OCI-LY3 (cell line): ENCODE results near the gene RHOF.

Experiments
- H2AFZ ChIP-seq: fragments of 200-600, 300-600 bp; shearing (Covaris generic); 2 replicates; pipeline ENCODE4 v1.6.0; 2014; ENCODE audit warnings: antibody characterized with exemption, low read depth, low read length
- H3K27ac ChIP-seq: fragments of 200-600, 300-600 bp; sonication (generic); 2 replicates; pipeline ENCODE4 v1.5.1; 2014; ENCODE audit warnings: mild to moderate bottlenecking, low read length, moderate library complexity, mixed read lengths
- H3K27me3 ChIP-seq: fragments of 200-600, 300-600 bp; sonication (generic); 2 replicates; pipeline ENCODE4 v1.6.1; 2014; ENCODE audit warnings: low read depth, low read length, mixed read lengths
- H3K36me3 ChIP-seq: fragments of 200-600, 300-600 bp; sonication (generic); replicated peaks from 2 replicates; pipeline ENCODE3; 2014; ENCODE audit warnings: low read depth, low read length, mixed read lengths
- H3K4me1 ChIP-seq: fragments of 300-600, 200-600 bp; sonication (generic); 2 replicates; pipeline ENCODE4 v1.6.1; 2014; ENCODE audit warnings: low read length, mixed read lengths
- H3K4me2 ChIP-seq: fragments of 200-600, 300-600 bp; sonication (generic); 2 replicates; pipeline ENCODE4 v1.6.1; 2014; ENCODE audit warnings: low read length, mixed read lengths
- H3K4me3 ChIP-seq: fragments of 300-600, 200-600 bp; sonication (generic); 2 replicates; pipeline ENCODE4 v1.5.1; 2014; ENCODE audit warnings: antibody characterized with exemption, mild to moderate bottlenecking, low read length, moderate library complexity
- H3K79me2 ChIP-seq: fragments of 300-600, 200-600 bp; shearing (Covaris generic); 2 replicates; pipeline ENCODE4 v1.6.1; 2014; ENCODE audit warnings: mild to moderate bottlenecking, low read length, mixed read lengths
- H3K9ac ChIP-seq: fragments of 300-600, 200-600 bp; shearing (Covaris generic); 2 replicates; pipeline ENCODE4 v1.6.0; 2014; ENCODE audit warnings: mild to moderate bottlenecking, low read length, moderate library complexity
- H3K9me3 ChIP-seq: fragments of 200-600, 300-600 bp; shearing (Covaris generic); 2 replicates; pipeline ENCODE4 v1.6.1; 2014; ENCODE audit warnings: low read length, mixed read lengths; ENCODE audit not compliant: insufficient read depth
- H4K20me1 ChIP-seq: fragments of 200-600, 300-600 bp; sonication (generic); 2 replicates; pipeline ENCODE4 v1.6.1; 2016; ENCODE audit warnings: low read length, mixed read lengths; ENCODE audit not compliant: insufficient read depth
- CTCF ChIP-seq: fragments of 200-600, 300-600 bp; sonication (generic); IDR thresholded peaks from 2 replicates; pipeline ENCODE4 v1.5.1; 2014; ENCODE audit warnings: antibody characterized with exemption, low read length, low read depth
- EZH2phosphoT487 ChIP-seq: fragments of 200-600 bp; shearing (Covaris generic); IDR thresholded peaks from 2 replicates; pipeline ENCODE4 v1.6.1; 2018; ENCODE audit warnings: antibody characterized with exemption, mixed run types, low read depth

RHOF gene

GRCh38 chr12:121802843-121803698 is 9.6 kb upstream of the RHOF start:
- Histone ChIP-seq H3K27me3 (no peaks in the 10 kb centered on the region), H3K36me3 (peaks cover 24% of the 10 kb centered on the region), H3K4me1 (peaks cover 42% of the 10 kb centered on the region), H3K4me3 (peak overlapping the region; percentile 78), H3K4me2 (peak overlapping the region; percentile 88), H3K79me2 (peaks cover 83% of the 10 kb centered on the region), H3K9me3 (no peaks in the 10 kb centered on the region), H2AFZ (peak overlapping the region; percentile 55; the same call in 1 of the 2 replicates), H3K27ac (peak overlapping the region; percentile 97), H3K9ac (peak overlapping the region; percentile 98), H4K20me1 (peaks cover 14% of the 10 kb centered on the region; the same call in 1 of the 2 replicates)
- no peak for TF ChIP-seq CTCF
- no peak for TF ChIP-seq EZH2phosphoT487

- peak overlapping the region; percentile 98 for H3K9ac ChIP-seq
- H2AFZ ChIP-seq: no peak overlapping the region
- H3K4me1 ChIP-seq: peaks cover 41% of the 10 kb centered on the region
- no peaks in the 10 kb centered on the region for H3K27me3 ChIP-seq
- no peaks in the 10 kb centered on the region for H3K9me3 ChIP-seq
- H3K36me3 ChIP-seq: peaks cover 24% of the 10 kb centered on the region
- H3K79me2 ChIP-seq: peaks cover 81% of the 10 kb centered on the region
- TF ChIP-seq EZH2phosphoT487: no peak
- TF ChIP-seq CTCF: no peak
- H3K27ac ChIP-seq: peak overlapping the region; percentile 97
- H4K20me1 ChIP-seq: peaks cover 14% of the 10 kb centered on the region; the same call in 1 of the 2 replicates
- H3K4me3 ChIP-seq: peak overlapping the region; percentile 78
- H3K4me2 ChIP-seq: peak overlapping the region; percentile 88
These were observed 9.0 kb upstream of the RHOF start for GRCh38 chr12:121802485-121802842.

- H3K4me3 ChIP-seq: peak overlapping the region; percentile 78
- peaks cover 21% of the 10 kb centered on the region for H3K36me3 ChIP-seq
- no peaks in the 10 kb centered on the region for H3K9me3 ChIP-seq
- H3K27me3 ChIP-seq: no peaks in the 10 kb centered on the region
- no peak for TF ChIP-seq EZH2phosphoT487
- TF ChIP-seq CTCF: no peak
- H3K4me1 ChIP-seq: peaks cover 35% of the 10 kb centered on the region
- peaks cover 79% of the 10 kb centered on the region for H3K79me2 ChIP-seq
- H3K27ac ChIP-seq: peak overlapping the region; percentile 97
- H2AFZ ChIP-seq: no peak overlapping the region
- H3K4me2 ChIP-seq: peak overlapping the region; percentile 88
- H3K9ac ChIP-seq: peak overlapping the region; percentile 98
- H4K20me1 ChIP-seq: peaks cover 14% of the 10 kb centered on the region; the same call in 1 of the 2 replicates
These were observed 8.4 kb upstream of the RHOF start for GRCh38 chr12:121801595-121802484.
